SH-SY5Y (cell line): ENCODE data around the gene PTPRD.

Experiments used
- GATA2 ChIP-seq: IDR thresholded peaks from 2 replicates; pipeline ENCODE4 v1.6.1; 2011; ENCODE audit warnings: mild to moderate bottlenecking, low read depth, low read length
- GATA3 ChIP-seq: IDR thresholded peaks from 2 replicates; pipeline ENCODE4 v1.6.1; 2011; ENCODE audit warnings: low read depth, mild to moderate bottlenecking, low read length, moderate library complexity

DNA sequence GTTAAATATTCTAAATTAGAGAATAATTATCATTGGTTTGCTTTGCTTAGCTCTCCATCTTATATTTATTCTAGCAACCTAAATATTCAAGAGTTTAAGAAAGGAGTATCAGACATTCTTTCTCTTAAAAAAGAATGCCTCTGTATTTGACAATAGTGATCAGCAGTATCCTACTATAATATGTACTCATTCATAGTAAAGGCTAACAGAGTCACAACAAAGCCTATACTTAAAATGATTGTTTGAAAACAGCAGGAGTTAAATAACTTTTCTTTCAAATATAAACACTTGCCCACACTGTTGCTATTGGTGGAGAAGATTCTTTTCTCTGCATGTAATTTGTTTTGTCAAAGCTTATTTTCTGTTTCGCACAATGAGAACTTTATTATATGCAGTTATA lies 178.4 kb downstream of the PTPRD start:
- TF ChIP-seq GATA2 (no peak), GATA3 (no peak)
